Stimulated activated CD4-positive, alpha-beta T cell treated with anti-CD3 and anti-CD28 coated beads, TNF-alpha, amount 100 ng/mL, for 1 hour (primary cell): ENCODE measurements around the gene TTC1.
"Not testable (repeated sequence)": the region's sequence is repeated elsewhere in the genome, so short reads cannot be mapped to it uniquely, and the experiment has no call there.

Source experiments
- DNase-seq, 3 donors: peaks; one replicate each; pipeline ENCODE4 v3.0.0-alpha.2; 2020; ENCODE audit warnings: low read depth in 3 of 3, low spot score in 1 of 3

Gene TTC1

GRCh38 chr5:160039810-160040470 lies 31.0 kb downstream of the TTC1 start:
- no peak for DNase-seq

GRCh38 chr5:160040471-160040835 lies 31.5 kb downstream of the TTC1 start:
- no peak for DNase-seq

- DNase-seq = no peak
Measured at GRCh38 chr5:160042671-160043070, 33.7 kb downstream of the TTC1 start.

GRCh38 chr5:160044391-160044804 lies 35.5 kb downstream of the TTC1 start:
- no peak for DNase-seq

- no peak for DNase-seq
Measured at GRCh38 chr5:160044967-160045366, 36.0 kb downstream of the TTC1 start.

- DNase-seq = no peak
Measured at GRCh38 chr5:160047423-160047822, 38.5 kb downstream of the TTC1 start.

- DNase-seq = no peak
Measured at GRCh38 chr5:160048131-160048530, 39.2 kb downstream of the TTC1 start.

GRCh38 chr5:160049099-160049498 lies 40.2 kb downstream of the TTC1 start:
- DNase-seq = no peak

- no peak for DNase-seq
Measured at GRCh38 chr5:160054047-160054446, 45.1 kb downstream of the TTC1 start.

GRCh38 chr5:160054831-160055230 lies 45.9 kb downstream of the TTC1 start:
- DNase-seq = no peak

GRCh38 chr5:160057256-160057655 lies 48.3 kb downstream of the TTC1 start:
- no peak for DNase-seq

GRCh38 chr5:160060001-160060400 lies 51.1 kb downstream of the TTC1 start:
- no peak for DNase-seq

GRCh38 chr5:160061770-160062169 lies 52.8 kb downstream of the TTC1 start:
- no peak for DNase-seq

GRCh38 chr5:160064417-160064810 lies 55.5 kb downstream of the TTC1 start:
- DNase-seq = no peak

- no peak for DNase-seq
Measured at GRCh38 chr5:160064995-160065614, 56.2 kb downstream of the TTC1 start.

- DNase-seq = not testable (repeated sequence)
Measured at GRCh38 chr5:160069120-160069519, 60.2 kb downstream of the TTC1 start.

GRCh38 chr5:160071516-160071915 lies 62.6 kb downstream of the TTC1 start:
- no peak for DNase-seq

- no peak for DNase-seq
Measured at GRCh38 chr5:160071916-160072315, 63.0 kb downstream of the TTC1 start.

GRCh38 chr5:160075073-160075472 lies 66.1 kb downstream of the TTC1 start:
- DNase-seq = no peak

GRCh38 chr5:160076997-160077396 lies 68.1 kb downstream of the TTC1 start:
- no peak for DNase-seq

GRCh38 chr5:160079753-160080152 lies 70.8 kb downstream of the TTC1 start:
- no peak for DNase-seq

- no peak for DNase-seq
Measured at GRCh38 chr5:160081495-160081894, 72.6 kb downstream of the TTC1 start.
